Effector CD8-positive, alpha-beta T cell (primary cell): ENCODE results near the gene GATA1.
A peak's percentile ranks its signal among the peaks of the same experiment; 100 is the strongest.

Source experiments
- DNase-seq: peaks from one replicate; lab custom pipeline; 2025; lab: John Stamatoyannopoulos, UW

GATA1 gene

GRCh38 chrX:48785186-48785539, 1.2 kb upstream of the GATA1 start:
- DNase-seq, result no peak

GRCh38 chrX:48785540-48786214, 713 bp upstream of the GATA1 start:
- DNase-seq, result no peak

- DNase-seq, result no peak
Measured at GRCh38 chrX:48786825-48787504, 575 bp downstream of the GATA1 start.

- DNase-seq, result no peak
Measured at GRCh38 chrX:48787505-48788443, 1.4 kb downstream of the GATA1 start.

GRCh38 chrX:48789366-48790220, 3.2 kb downstream of the GATA1 start:
- no peak for DNase-seq

- no peak for DNase-seq
Measured at GRCh38 chrX:48790477-48790876, 4.1 kb downstream of the GATA1 start.

GRCh38 chrX:48791063-48791820, 4.9 kb downstream of the GATA1 start:
- DNase-seq, result no peak

GRCh38 chrX:48792219-48792618, 5.8 kb downstream of the GATA1 start:
- DNase-seq, result no peak

GRCh38 chrX:48793935-48794334, 7.5 kb downstream of the GATA1 start:
- DNase-seq, result no peak

GRCh38 chrX:48794340-48794910, 8.0 kb downstream of the GATA1 start:
- DNase-seq, result no peak

- DNase-seq, result no peak
Measured at GRCh38 chrX:48794911-48795515, 8.6 kb downstream of the GATA1 start.

- DNase-seq, result no peak
Measured at GRCh38 chrX:48798318-48798717, 11.9 kb downstream of the GATA1 start.

- no peak for DNase-seq
Measured at GRCh38 chrX:48800574-48801279, 14.3 kb downstream of the GATA1 start.

GRCh38 chrX:48801280-48802088, 15.1 kb downstream of the GATA1 start, which contains the start of gene HDAC6:
TSS of gene HDAC6 (plus strand) at chrX:48802067. CDS start at chrX:48802693, 626 bp downstream.
- peak; percentile 89 for DNase-seq

GRCh38 chrX:48802089-48802904, 15.9 kb downstream of the GATA1 start:
- peak; percentile 45 for DNase-seq

GRCh38 chrX:48802905-48803200, 16.5 kb downstream of the GATA1 start:
- no peak for DNase-seq

GRCh38 chrX:48806081-48806480, 19.7 kb downstream of the GATA1 start:
- no peak for DNase-seq

- DNase-seq, result no peak
Measured at GRCh38 chrX:48813644-48814043, 27.3 kb downstream of the GATA1 start.
